Body of pancreas (tissue), 4 donors: ENCODE results near the gene SEC22C.

Source experiments
- CTCF ChIP-seq, 7 experiments: fragments of 450-650 bp in 4 of 7; fragments of 200-600 bp in 3 of 7; sonication (generic) in 3 of 7; IDR thresholded peaks; one replicate each; pipeline ENCODE4 v1.5.1; 2016 to 2019; ENCODE audit warnings: antibody characterized with exemption in 7 of 7
- POLR2A ChIP-seq, 3 donors: fragments of 450-650 bp; IDR thresholded peaks; one replicate each; pipeline ENCODE4 v1.6.1; 2016; ENCODE audit warnings: antibody characterized with exemption in 3 of 3, mild to moderate bottlenecking in 2 of 3

- no peak for TF ChIP-seq CTCF (IDR thresholded peaks at IDR 0.05)
- TF ChIP-seq POLR2A (IDR thresholded peaks at IDR 0.05): no peak
These were observed 77.8 kb downstream of the SEC22C start for GRCh38 chr3:42503957-42504333.
